HG02623 (cell line): ENCODE results near the gene POLR2A.
A peak's percentile ranks its signal among the peaks of the same experiment; 100 is the strongest.

Experiments
- ATAC-seq: cut with Tn5 transposase; IDR thresholded peaks from one replicate; pipeline ENCODE4 v1.9.1; 2021; ENCODE audit warnings: moderate library complexity; ENCODE audit not compliant: unreplicated experiment

The POLR2A gene

DNA sequence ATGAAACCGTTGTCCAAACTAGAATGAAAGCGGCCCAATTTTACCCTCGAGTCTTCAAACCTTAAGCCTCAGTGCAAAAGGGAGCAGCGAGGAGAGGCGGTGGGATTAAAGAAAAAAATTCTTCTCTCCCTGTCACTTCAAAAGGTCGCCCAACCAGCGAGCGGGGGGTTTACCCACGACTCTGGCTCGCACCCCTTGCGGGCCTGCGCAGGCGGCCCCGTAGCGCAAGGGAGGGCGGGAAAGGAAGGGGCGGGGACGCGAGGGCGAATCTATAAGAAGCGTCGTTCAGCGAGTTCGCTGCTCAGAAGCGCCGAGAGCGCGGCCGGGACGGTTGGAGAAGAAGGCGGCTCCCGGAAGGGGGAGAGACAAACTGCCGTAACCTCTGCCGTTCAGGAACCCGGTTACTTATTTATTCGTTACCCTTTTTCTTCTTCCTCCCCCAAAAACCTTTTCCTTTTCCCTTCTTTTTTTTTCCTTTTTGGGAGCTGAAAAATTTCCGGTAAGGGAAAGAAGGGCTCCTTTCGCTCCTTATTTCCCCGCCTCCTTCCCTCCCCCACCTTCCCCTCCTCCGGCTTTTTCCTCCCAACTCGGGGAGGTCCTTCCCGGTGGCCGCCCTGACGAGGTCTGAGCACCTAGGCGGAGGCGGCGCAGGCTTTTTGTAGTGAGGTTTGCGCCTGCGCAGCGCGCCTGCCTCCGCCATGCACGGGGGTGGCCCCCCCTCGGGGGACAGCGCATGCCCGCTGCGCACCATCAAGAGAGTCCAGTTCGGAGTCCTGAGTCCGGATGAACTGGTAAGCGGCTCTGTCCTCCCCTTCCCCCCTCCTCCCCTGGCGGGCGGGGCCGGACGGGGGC is at the start of gene POLR2A:
Gene POLR2A, plus strand, starts transcription at position 300 of the 852 bp plus-strand sequence.
- peak; percentile 55 for ATAC-seq

DNA sequence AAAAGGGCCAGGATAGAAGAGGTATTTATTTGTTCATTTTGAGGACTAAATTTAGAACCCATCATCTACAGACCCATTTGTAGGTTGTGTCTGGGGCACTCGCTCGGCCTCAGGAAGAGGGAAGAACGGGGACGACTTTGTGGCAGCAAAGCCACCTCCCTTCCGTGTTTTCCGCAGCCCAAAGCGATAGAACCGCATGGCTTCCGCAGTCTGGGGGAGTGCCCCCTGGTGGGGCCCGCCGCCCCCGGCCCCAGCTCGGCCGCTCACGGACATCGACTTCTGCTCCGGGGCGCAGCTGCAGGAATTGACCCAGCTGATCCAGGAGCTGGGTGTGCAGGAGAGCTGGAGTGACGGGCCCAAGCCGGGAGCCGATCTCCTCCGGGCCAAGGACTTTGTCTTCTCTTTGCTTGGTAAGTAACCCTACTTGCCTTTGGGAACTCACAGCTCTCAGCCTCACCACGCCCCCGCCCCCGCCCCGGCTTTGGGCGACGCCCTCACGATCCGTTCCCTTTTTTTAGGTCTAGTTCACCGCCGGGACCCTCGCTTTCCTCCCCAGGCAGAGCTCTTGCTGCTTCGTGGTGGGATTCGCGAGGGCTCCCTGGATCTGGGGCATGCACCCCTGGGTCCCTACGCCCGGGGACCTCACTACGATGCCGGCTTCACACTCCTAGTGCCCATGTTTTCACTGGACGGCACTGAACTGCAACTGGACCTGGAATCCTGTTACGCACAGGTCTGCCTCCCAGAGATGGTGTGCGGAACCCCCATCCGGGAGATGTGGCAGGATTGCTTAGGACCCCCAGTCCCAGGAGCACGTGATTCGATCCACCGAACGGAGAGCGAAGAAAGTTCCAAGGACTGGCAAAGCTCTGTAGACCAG is 48.2 kb upstream of the POLR2A start:
- peak; percentile 3 for ATAC-seq

DNA sequence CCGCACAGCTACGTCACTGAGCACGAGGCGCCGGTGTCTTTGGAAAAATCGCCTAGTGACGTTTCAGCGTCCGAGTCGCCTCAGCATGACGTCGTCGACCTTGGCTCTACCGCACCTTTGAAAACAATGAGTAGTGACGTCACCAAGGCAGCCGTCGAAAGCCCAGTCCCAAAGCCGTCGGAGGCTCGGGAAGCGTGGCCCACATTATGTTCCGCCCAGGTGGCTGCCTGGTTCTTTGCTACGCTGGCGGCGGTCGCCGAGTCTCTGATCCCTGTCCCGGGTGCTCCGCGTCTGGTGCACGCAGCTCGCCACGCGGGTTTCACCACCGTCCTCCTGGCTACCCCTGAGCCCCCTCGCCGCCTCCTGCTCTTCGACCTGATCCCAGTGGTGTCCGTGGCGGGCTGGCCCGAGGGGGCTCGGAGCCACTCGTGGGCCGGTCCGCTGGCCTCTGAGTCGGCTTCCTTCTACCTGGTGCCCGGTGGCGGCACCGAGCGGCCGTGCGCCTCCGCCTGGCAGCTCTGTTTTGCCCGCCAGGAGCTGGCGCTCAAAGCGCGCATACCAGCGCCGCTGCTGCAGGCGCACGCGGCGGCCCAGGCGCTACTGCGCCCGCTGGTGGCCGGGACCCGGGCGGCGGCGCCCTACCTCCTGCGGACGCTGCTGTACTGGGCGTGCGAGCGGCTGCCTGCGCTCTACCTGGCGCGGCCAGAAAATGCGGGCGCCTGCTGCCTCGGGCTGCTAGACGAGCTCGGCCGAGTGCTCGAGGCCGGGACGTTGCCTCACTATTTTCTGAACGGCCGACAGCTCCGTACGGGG is 47.4 kb upstream of the POLR2A start:
- no peak for ATAC-seq

DNA sequence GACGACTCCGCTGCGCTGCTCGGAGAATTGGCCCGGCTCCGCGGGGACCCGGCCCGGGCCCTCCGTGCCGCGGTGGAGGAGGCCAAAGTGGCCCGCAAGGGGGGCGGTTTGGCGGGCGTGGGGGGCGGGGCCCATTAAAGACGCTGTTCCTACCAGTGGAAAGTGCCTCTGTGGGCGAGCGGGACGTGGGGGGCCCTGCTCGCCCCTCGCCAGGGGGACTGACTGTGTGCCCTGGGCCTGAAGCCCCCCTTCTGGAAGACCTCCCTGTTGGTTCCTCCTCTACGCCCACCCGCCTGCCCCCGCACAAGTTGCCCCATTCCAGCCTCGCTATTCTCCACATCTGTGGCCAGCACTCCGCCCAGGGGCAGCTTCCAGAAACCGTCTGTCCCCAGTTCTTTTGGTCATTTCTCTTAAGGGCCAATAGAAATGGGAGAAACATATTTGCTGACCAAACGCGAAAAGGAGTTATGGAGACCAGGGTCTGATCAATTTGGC is 46.8 kb upstream of the POLR2A start:
- ATAC-seq: no peak

DNA sequence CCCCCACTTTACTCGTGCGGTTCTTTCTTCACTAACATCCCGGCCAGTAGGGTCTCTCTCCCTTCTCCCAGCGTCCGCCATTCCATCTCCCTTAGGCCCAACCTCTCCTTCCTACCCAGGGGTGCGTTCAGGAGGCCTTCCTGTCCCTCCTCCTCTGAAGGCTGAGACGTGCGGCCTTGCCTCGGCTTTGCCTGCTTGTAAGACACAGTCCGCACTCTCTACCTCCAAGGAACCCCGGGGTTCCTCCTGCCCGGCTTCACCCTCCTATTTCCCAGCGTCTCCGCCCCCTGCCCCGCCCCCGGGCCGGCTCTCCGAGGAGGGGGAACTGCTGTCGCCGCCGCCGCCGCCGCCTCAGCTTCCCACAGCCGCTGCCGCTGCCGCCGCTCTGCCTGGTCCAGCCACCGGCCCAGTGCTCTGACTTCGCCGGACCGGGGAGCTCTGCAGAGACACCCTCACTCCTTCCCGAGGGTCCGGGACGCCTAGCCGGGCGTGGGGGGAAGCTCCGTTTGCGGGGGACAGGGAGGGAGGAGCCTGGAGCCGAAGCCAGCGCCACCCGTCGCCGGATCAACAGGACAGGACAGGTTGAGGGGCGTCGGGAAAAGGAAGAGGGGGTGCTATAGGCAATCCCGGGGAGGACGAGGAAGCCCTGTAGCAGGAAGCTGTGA is 46.1 kb upstream of the POLR2A start:
- no peak for ATAC-seq

DNA sequence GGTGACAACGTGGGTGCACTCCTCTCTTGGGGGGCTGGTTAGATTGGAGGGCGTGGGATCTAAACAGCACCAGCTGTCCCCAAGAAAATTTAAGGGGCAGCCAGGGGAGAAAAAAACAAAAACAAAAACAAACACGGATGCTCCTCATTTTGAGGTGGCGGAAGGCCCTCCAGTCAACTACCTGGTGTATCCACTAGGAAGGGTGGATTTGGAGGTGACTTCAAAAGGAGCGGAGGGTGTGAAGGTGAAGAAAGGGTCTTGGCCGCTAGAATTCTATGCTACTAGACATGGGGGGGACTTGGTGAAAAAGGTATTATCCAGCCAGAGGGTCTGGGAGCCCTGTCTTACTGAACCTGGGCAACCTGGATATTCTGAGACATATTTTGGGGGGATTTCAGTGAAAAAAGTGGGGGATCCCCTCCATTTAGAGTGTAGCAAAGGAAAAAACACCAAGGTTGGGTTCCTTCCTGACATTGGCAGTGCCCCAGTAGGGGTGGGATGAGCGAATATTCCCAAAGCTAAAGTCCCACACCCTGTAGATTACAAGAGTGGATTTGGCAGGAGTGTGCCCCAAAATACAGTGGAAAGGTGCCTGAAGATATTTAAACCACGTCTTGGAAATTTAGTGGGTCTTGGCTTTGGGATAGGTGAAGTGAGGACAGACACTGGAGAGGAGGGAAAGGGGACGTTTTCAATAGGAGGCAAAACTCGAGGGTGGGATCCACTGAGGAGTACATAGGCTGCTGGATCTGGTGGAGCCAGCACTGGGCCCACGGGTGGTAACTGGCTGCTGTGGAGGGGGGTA is 45.3 kb upstream of the POLR2A start:
- no peak for ATAC-seq

DNA sequence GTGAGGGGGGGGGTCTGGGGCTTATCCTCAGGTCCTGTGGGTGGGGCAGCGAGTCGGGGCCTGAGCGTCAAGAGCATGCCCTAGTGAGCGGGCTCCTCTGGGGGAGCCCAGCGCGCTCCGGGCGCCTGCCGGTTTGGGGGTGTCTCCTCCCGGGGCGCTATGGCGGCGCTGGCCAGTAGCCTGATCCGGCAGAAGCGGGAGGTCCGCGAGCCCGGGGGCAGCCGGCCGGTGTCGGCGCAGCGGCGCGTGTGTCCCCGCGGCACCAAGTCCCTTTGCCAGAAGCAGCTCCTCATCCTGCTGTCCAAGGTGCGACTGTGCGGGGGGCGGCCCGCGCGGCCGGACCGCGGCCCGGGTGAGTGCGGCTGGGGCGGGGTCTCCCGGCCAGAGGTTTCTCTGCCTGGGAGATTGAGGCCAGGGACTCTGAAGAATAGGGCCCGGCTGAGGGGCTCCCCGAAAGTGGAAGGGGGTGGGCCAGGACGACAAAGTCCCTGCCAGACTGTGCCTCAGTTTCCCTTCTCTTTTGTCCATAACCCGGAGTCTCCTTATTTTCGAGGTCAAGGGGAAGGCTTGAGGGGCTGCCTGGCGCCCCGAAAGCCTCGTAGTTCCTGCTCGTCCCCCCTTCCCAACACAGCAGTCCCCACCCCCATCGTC is 44.6 kb upstream of the POLR2A start, which contains the start of gene FGF11:
Gene FGF11, plus strand, starts transcription at position 51 of the 651 bp plus-strand sequence. Its CDS starts 109 bp downstream, at position 160.
- ATAC-seq: no peak

DNA sequence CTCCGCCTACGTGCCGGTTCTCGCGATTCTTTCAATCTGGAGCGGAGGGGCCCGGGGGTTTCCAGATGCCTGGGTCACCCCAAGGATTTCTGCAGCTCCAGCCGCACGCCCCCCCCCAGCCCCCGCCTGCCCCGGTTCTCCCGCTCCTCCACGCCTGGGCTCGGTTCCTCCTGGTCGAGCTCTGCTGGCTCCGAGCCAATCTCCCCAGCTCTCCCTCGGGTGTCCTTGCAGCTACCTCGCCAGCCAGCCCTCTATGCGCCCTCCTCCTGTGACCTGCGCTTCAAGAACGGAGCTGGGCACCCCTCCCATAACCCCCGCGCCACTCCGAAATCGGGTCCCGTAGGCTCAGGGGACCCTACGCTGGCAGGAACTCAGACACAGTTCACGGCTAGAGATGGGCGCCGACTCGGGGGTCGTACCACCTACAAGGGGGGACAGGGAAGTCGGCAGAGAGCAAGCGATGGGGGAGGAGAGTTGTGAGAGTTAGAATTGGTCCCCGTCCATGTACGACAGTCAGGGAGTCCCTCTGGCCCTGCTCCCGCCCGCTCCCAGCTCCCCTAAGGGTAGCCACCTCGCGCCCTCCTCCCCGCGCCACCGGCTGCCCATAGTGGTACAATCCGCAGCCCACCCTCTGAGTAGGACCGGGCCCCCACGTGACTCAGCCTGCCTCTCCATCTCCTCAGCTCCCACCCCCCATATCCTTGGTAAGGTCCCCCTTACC is 43.9 kb upstream of the POLR2A start:
- ATAC-seq: no peak

DNA sequence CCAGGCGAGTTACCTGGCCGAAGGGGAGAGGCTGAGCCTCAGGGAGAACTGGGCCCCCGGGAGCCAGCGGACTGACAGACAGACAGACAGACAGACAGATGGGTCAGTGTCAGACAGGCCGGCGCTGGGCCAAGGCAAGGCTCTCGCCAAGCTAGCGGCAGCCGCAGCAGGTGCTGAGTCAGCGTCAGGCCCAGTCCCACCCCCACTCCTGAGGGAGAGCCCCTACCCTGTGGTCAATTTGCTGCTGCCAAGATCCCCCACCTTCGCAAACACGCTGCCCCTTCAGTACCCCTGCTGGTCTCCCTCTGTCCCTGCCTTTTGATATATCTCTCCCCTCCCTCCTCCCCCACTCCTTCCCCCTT is 43.4 kb upstream of the POLR2A start:
- ATAC-seq: no peak

DNA sequence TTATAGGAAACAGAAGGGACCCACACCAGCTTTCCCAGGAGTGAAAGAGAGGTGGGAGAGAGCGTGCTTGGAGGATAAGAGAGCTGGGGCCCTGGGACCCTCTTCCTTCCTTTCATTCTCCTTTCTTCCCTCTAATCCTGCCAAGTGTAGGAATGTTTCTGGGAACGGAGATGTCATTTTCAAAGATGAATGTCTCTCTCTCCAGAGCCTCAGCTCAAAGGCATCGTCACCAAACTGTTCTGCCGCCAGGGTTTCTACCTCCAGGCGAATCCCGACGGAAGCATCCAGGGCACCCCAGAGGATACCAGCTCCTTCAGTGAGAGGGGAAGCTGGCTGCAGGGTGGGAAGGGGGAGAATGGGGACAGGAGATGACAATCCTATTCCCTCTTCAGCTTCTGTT is 42.9 kb upstream of the POLR2A start:
- ATAC-seq: no peak

DNA sequence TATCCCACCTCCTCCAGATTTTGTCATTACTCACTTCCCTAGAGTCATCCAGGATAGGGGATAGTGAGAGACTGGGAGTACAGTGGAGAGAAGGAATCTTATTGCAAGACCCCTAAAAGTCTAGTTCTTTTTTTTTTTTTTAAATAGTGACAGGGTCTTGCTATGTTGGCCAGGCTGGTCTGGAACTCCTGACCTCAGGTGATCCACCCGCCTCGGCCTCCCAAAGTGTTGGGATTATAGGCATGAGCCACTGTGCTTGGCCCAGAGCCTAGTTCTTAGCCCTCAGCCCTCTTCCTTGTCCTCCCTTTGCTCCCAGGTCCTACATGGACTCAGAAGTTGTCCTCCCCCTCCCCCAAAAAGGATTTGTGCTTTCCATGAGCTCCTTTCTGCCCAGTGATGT is 42.0 kb upstream of the POLR2A start:
- no peak for ATAC-seq

DNA sequence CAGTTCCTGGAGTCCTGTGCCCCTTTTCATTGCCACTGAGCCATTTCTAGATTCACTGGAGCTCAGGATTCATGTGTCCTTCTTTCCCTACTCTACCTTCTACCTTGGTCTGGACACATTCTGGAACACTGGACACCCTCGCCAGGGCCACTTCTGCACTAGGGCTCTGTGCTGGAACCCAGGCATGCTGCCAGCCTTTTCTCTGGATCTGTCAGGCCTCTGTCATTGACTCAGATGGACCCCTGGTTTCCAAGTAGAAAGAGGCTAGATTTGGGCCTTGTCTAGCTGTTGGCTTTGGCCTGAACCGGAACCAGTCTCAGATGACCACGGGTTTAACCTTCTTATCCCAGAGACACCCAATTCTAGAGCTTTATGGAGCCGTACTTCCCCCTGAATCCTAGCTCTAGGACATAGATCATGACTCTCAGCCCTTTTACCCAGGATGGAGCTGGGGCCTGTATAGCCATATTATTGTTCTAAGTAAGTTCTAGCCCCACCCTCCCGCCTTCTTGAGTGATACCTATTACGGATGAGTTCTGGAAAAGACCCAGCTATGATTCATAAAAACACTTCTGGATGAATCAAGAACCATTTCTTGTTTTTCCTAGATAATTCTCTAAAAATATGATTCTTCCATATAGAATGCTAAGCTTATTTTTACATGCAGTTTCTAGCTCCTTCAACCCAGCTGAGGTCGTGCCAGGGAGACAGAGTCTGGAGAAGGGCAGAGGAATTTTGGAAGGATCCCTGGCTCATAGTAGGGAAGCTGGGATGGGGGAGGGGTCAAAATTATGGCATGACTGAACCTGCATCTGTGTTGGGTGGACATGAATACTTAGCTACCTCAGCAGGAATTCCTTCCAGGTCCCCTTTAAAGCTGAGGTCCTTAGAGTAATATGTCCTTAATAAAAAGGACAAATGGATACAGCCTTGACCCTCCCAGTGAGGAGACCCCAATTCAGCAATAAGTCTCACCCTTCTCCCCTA is 40.4 kb upstream of the POLR2A start:
- ATAC-seq: no peak

DNA sequence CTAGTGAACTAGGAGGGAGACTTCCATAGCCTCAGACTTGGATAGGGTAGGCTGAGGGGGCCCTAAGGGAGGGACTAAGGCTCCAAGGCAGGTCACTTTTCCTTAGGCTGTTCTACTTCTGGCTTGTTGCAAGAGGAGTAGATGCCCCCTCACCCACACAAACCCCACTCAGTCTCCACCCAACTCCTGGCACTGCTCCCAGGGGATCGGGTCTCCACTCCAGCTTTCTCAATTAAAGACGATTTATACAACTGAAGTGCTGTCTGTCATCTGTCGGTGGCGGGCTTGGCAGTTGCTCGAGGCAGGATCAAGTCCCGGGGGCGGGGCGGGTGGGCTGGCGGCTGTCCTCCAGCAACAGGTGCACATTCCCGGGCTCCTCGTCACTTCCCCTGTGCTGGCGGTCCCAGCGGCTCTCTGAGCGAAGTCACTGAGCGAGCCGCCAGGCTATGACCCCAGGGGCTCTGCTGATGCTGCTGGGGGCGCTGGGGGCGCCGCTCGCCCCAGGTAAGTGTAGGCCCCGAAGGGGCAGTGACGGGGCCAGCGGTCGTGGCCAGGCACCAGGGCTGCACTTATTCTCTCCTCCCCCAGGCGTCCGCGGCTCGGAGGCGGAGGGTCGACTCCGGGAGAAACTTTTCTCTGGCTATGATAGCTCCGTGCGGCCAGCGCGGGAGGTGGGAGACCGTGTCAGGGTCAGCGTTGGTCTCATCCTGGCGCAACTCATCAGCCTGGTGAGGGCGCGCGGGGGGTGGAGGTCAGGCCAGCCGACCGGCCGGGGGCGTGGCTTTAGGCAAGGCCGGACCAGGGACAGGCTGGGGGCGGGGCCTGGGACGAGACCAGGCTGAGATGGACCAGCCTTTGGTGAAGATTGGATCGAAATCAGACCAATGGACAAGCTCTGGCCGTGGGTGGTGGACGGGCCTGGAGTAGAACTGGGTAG is 39.2 kb upstream of the POLR2A start, which contains the start of gene CHRNB1:
Gene CHRNB1, plus strand, starts transcription at position 380 of the 937 bp plus-strand sequence. Its CDS starts 67 bp downstream, at position 447.
- no peak for ATAC-seq

DNA sequence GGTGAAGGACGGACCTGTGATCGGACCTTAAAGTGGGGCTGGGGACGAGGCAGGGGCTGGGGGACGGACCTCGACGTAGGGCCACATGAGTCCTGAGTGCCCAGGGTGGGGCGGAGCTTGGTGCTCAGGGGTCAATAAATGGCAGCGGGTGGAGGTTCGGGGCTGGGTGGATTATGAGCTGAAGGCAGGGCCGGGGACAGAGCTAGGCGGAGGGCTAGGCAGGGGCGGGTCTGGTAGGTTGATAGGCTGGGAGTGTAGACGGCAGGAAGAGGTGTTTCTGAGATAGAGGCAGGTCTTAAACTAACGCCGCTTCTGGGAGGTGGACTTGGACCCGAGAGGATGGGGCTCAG is 38.6 kb upstream of the POLR2A start:
- no peak for ATAC-seq

DNA sequence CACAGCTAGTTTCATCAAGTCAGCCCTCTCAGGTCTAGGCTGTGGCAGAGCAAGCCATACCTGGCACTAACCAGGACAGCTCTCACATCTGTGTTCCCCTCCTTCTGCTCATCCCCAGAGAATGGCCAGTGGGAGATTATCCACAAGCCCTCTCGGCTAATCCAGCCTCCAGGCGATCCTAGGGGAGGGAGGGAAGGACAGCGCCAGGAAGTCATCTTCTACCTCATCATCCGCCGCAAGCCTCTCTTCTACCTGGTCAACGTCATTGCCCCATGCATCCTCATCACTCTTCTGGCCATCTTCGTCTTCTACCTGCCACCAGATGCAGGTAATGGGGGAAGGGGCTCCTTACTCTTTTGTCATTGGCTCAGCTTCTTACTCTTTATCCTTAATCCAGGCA is 35.7 kb upstream of the POLR2A start:
- no peak for ATAC-seq

DNA sequence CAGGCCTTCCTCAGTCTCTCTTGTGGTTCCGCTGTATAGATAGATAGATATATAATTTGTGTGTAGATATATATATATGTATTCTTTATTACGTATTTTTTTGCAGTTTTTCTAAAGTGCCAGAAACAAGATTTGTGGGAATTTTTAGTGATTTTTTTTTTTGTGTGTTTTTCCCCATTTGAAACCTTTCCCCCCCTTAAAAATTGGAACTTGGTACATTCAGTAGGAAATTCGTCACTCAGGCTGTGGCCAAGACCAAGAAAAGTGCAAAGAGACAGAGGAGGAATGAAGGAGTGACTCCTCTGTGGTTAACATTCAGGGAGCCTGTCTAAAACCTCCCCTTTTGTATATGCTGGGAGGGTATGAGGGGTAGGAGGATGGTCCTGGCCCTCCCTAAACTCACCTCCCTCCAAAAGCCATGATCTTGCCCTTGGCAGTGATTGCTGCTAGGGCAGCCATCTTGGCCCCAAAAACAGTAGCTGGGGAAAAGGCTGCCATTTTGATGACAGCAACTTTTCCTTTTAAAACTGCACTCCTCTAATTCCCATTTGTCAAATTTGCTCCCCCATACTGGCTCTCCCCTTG is 24.1 kb upstream of the POLR2A start:
- ATAC-seq: no peak
